Skeletal muscle satellite cell (primary cell): Measurements from ENCODE around the gene TACC3. TPM values are rescaled to one million over a fixed set of nuclear protein-coding genes. Genes with fewer than 3 reads are reported as not detected.

Experiments used
- H3K27me3 ChIP-seq: 2 replicates; pipeline ENCODE4 v1.7.0; 2013; ENCODE audit warnings: low read length; ENCODE audit not compliant: control insufficient read depth, insufficient read depth
- H3K36me3 ChIP-seq: 2 replicates; pipeline ENCODE4 v1.7.0; 2013; ENCODE audit warnings: mild to moderate bottlenecking, control low read depth, low read length; ENCODE audit not compliant: insufficient read depth
- H3K4me1 ChIP-seq: 2 replicates; pipeline ENCODE4 v1.7.0; 2013; ENCODE audit warnings: low read length; ENCODE audit not compliant: control insufficient read depth, insufficient read depth
- H3K4me2 ChIP-seq: 2 replicates; pipeline ENCODE4 v1.7.0; 2013; ENCODE audit warnings: mild to moderate bottlenecking, low read length
- H3K4me3 ChIP-seq: 2 replicates; pipeline ENCODE4 v1.7.0; 2013; ENCODE audit warnings: low read length
- H3K9ac ChIP-seq: 2 replicates; pipeline ENCODE4 v1.7.0; 2013; ENCODE audit warnings: mild to moderate bottlenecking, low read depth, low read length, moderate library complexity
- H3K9me3 ChIP-seq: replicated peaks from 2 replicates; pipeline ENCODE4 v1.7.0; 2013; ENCODE audit warnings: mild to moderate bottlenecking, control low read depth, low read length
- small RNA-seq: library from RNA; depleted of rRNA; stranded (forward); fragments of <200 nt; gene quantifications from one replicate; pipeline ENCODE3, GENCODE V24; 2012

The TACC3 gene

GRCh38 chr4:1793940-1794808, 72.9 kb downstream of the TACC3 start:
- no peaks in the 10 kb centered on the region for H3K9me3 ChIP-seq
- peak overlapping the region; percentile 83 for H3K4me2 ChIP-seq
- H3K27me3 ChIP-seq = peaks cover 38% of the 10 kb centered on the region
- peaks cover 7% of the 10 kb centered on the region for H3K4me1 ChIP-seq
- no peak overlapping the region for H3K9ac ChIP-seq
- H3K4me3 ChIP-seq = peak overlapping the region; percentile 65
- H3K36me3 ChIP-seq = no peaks in the 10 kb centered on the region

Small RNA genes within 50 kb of the gene (small RNA-seq; reads per million reads assigned to genes)
- gene RF00019 = not detected
